Heart left ventricle (tissue), 13 donors: ENCODE results near the gene CD40.

ENCODE experiments used
- POLR2A ChIP-seq, 2 donors: fragments of 450-650 bp; IDR thresholded peaks; one replicate each; pipeline ENCODE4 v1.6.1; 2017; ENCODE audit warnings: antibody characterized with exemption in 2 of 2, mild to moderate bottlenecking in 2 of 2, moderate library complexity in 2 of 2
- TF ChIP-seq, protein P1 (sequence below), 12 donors: fragments of 200-600 bp; sonication (generic) in 4 of 12; IDR thresholded peaks; one replicate each; pipeline versions ENCODE4 v1.5.0 to v1.8.0; 2018 to 2022; ENCODE audit warnings: antibody characterized with exemption in 12 of 12, mild to moderate bottlenecking in 5 of 12
- donor health status: ischemic (EF 13 %, LVEDD 7.1; RV severe dilation, severe dysfunction).
- donor health status: DM: no; HTN: yes; CAD: no.
- donor health status: DM: no; HTN: no; CAD: no.
- donor health status: ischemic (EF 25% LVEDD 6.9; RV normal size, moderate dysfunction).
- donor health status: ischemic (EF 25% LVEDD 5.7; RV mildly dilated, moderate dysfunction).
- donor health status: ischemic (EF 35%, LVEDD 5.7; RV mildly dilated, moderate dysfunction).
- donor health status: nonischemic (EF 11% LVEDD 7.7; RV severe dilation, severe dysfunction).
- donor health status: DM: yes; HTN: yes; CAD: no.
- donor health status: PGD.
- donor health status: ischemic (EF 29% LVEDD 5.4; RV normal size, mild dysfunction).
- donor health status: nonischemic (EF 23%, LVEDD 6.1; RV moderate dilation, normal function).

DNA sequence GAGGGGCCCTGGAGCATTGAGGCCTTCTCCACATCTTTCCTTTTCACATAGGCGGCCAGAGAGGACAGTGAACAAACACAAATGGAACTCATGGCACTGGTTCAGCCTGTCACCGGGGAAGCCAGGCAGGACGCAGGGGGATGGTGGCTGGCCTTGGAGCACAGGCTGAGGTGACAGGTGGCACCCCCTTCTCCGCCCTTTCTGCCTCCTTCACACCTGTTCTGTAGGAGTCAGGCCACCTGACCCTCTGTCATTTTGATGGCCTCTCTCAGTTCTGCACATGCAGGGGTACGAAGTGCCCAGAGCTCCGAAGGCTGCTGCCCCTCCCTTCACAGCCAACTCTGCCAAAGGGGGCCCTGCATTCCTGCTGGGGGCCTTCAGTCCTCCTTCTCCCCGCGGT lies 60.8 kb downstream of the CD40 start:
- TF ChIP-seq, protein P1, sequence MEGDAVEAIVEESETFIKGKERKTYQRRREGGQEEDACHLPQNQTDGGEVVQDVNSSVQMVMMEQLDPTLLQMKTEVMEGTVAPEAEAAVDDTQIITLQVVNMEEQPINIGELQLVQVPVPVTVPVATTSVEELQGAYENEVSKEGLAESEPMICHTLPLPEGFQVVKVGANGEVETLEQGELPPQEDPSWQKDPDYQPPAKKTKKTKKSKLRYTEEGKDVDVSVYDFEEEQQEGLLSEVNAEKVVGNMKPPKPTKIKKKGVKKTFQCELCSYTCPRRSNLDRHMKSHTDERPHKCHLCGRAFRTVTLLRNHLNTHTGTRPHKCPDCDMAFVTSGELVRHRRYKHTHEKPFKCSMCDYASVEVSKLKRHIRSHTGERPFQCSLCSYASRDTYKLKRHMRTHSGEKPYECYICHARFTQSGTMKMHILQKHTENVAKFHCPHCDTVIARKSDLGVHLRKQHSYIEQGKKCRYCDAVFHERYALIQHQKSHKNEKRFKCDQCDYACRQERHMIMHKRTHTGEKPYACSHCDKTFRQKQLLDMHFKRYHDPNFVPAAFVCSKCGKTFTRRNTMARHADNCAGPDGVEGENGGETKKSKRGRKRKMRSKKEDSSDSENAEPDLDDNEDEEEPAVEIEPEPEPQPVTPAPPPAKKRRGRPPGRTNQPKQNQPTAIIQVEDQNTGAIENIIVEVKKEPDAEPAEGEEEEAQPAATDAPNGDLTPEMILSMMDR (IDR thresholded peaks at IDR 0.05) = no peak
- TF ChIP-seq POLR2A (IDR thresholded peaks at IDR 0.05) = no peak
